ENCODE measurements around the gene BUD31. TPM values are rescaled to one million over a fixed set of nuclear protein-coding genes. Genes with fewer than 3 reads are reported as not detected.
A peak's percentile ranks its signal among the peaks of the same experiment; 100 is the strongest.

Gene BUD31
- total RNA-seq, 1 experiment from 2014 or later, result 104 TPM

- Histone ChIP-seq H3K9me3 (ENCODE audit: control insufficient read depth, low read depth, low read length) (no peaks in the 10 kb centered on the region), H2BK12ac (ENCODE audit: insufficient read length, low read depth, low read length) (no peak overlapping the region), H3K23me2 (ENCODE audit: insufficient read length, low read depth, low read length, poor library complexity, severe bottlenecking) (peaks cover 6% of the 10 kb centered on the region), H2BK5ac (ENCODE audit: insufficient read length, low read length) (no peak overlapping the region), H3K4ac (ENCODE audit: low read depth, low read length) (no peak overlapping the region), H2BK120ac (ENCODE audit: low read depth, low read length, poor library complexity, severe bottlenecking) (no peak overlapping the region), H3K56ac (ENCODE audit: insufficient read length, low read depth, low read length) (no peak overlapping the region), H3K27ac (ENCODE audit: insufficient read length, low read depth, low read length) (no peak overlapping the region), H3K27me3 (ENCODE audit: insufficient read depth, low read length) (no peaks in the 10 kb centered on the region), H3K4me1 (ENCODE audit: insufficient read depth, low read length) (no peaks in the 10 kb centered on the region), H3K14ac (ENCODE audit: insufficient read depth, low read length) (no peak overlapping the region), H3K18ac (ENCODE audit: insufficient read length, low read depth, low read length) (no peak overlapping the region), H4K8ac (replicated peaks; ENCODE audit: insufficient read length, low read depth, low read length) (no peak overlapping the region), H3K23ac (ENCODE audit: insufficient read length, low read depth, low read length) (no peak overlapping the region), H2AFZ (ENCODE audit: low read length) (no peak overlapping the region), H3T11ph (ENCODE audit: low read length) (no peak overlapping the region), H2AK5ac (ENCODE audit: insufficient read length, low read length) (no peak overlapping the region), H4K20me1 (ENCODE audit: control insufficient read depth, insufficient read depth, insufficient read length) (no peaks in the 10 kb centered on the region), H3K9ac (ENCODE audit: extremely low read depth, insufficient read length, low read length) (no peak overlapping the region), H3K79me1 (ENCODE audit: insufficient read depth, low read depth, low read length, poor library complexity, severe bottlenecking) (peaks cover 11% of the 10 kb centered on the region), H2BK15ac (ENCODE audit: low read depth, low read length) (no peak overlapping the region), H3K4me2 (ENCODE audit: insufficient read depth, insufficient read length, low read length) (no peak overlapping the region), H2BK20ac (ENCODE audit: low read depth, low read length, poor library complexity, severe bottlenecking) (no peak overlapping the region), H3K79me2 (ENCODE audit: insufficient read depth, low read length) (peaks cover 21% of the 10 kb centered on the region; the same call in 1 of the 2 replicates), H4K91ac (ENCODE audit: insufficient read length, low read depth, low read length) (no peak overlapping the region), H4K5ac (ENCODE audit: insufficient read length, low read depth, low read length) (no peak overlapping the region)
- Mint-ChIP-seq H3K36me3 (ENCODE audit: insufficient read depth in 1 of 3, low read depth in 3 of 3) (peaks cover 42 to 78% (median 62%) of the 10 kb centered on the region in 3 experiments), H3K9me3 (0 out of 5 replicates have a peak, but pooled peaks cover 2 to 3% of the 10 kb centered on the region in 2 experiments), H3K27me3 (ENCODE audit: low read depth) (no peaks in the 10 kb centered on the region; the same call in none of the 2 replicates), H3K27ac (no peak overlapping the region), H3K4me3 (no peak overlapping the region), H3K4me1 (peaks cover 8 to 9% of the 10 kb centered on the region in 2 experiments)
- no peak for DNase-seq
- no CpG with 5 or more reads among the region's 2 CpGs for WGBS (ENCODE audit: extremely low coverage, insufficient read length, low lambda C conversion rate)
- peak; percentile 26; the same call in 2 of the 3 replicates for TF ChIP-seq CTCF (conservative IDR thresholded peaks at IDR 0.05)
Observed at GRCh38 chr7:99461221-99461620, 52.5 kb downstream of the BUD31 start.

All from H9 (cell line).